GM21528 (cell line): ENCODE results near the gene SLC12A5.
"Not testable (repeated sequence)": the region's sequence is repeated elsewhere in the genome, so short reads cannot be mapped to it uniquely, and the experiment has no call there.

ENCODE experiments used
- ATAC-seq: cut with Tn5 transposase; IDR thresholded peaks from one replicate; pipeline ENCODE4 v1.9.1; 2021; ENCODE audit warnings: mild to moderate bottlenecking, moderate library complexity; ENCODE audit not compliant: unreplicated experiment, low FRiP score

SLC12A5 gene

GRCh38 chr20:46073443-46073842 is 44.4 kb downstream of the SLC12A5 start:
- ATAC-seq = no peak

- no peak for ATAC-seq
These were observed 45.0 kb downstream of the SLC12A5 start for GRCh38 chr20:46074006-46074405.

- ATAC-seq = no peak
These were observed 47.8 kb downstream of the SLC12A5 start for GRCh38 chr20:46076806-46077205.

- ATAC-seq = no peak
These were observed 48.8 kb downstream of the SLC12A5 start for GRCh38 chr20:46077642-46078305.

DNA sequence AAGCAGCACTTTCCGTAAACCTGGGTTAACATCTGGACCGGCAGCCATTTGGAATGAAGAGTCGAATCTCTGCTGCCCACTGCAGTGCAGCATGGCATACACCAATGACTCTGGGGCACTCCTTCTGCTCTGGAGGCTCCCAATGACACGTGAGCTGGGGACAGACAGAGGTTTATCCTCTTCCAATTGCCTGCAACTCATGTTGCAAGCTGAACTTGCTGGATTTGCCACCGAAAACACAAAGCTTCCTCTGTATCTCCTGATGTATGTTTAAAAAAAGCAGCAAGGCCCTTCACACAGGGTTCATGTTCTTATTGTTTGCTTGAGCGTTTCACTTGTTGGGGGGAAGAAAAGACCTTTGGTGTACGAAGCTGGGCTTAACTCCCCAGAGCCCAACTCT is 49.9 kb downstream of the SLC12A5 start:
- ATAC-seq = no peak

- no peak for ATAC-seq
These were observed 52.1 kb downstream of the SLC12A5 start for GRCh38 chr20:46081074-46081473.

DNA sequence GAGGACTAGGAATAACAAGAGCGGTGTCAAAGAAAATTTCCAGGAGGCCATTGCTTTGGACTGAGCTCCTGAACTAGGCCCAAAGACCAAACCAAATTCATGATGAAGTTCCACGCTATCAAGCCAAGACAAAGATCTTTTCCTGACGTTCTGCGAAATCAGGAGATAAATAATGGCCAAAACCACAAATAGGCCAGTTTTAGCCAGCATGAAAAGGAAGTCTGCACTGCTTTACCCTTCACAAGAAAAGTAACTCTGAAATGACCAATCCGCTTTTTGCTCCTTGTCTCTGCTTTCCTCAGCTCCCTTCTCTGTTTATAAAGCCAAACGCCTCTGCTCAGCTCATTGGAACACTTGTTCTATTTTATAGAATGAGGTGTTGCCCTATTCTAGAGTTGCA is 54.1 kb downstream of the SLC12A5 start:
- no peak for ATAC-seq

DNA sequence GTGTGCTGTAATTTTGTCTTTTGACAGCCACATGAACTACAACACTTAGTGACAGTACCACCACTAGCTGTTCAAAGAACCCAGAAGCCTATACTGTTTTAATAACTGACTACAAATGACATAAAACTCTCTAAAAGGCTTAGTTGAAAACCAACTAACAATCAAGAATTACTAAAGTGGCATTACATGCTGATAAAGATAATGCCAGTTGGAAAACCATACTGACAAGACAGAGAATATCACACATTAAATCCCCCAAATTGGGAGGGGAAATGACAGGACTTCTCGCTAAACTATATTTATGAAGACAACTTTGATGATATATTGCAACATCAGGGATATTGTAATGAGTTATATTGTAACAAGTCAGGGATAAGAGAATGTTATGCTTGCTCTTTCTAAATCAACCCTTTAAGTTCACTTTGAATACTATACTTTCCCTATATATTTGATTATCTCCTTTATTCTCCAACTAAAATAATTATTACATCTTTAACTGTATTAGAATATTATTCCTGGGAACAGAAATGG is 54.6 kb downstream of the SLC12A5 start:
- no peak for ATAC-seq

DNA sequence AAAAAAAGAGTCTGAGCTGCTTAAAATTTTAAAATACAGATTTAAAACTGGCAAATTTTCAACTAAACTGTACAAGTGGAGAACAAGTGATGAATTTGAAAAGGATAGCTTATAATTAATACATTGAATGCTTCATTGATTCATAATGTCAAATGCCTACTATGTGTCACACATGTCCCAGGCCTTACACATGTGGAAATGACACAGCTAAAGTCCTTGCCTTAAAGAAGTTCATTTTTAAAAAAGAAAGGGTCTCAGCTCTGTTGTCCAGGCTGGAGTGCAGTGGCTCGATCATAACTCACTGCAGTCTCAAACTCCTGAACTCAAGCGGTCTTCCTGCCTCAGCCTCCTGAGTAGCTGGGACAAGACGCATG is 55.8 kb downstream of the SLC12A5 start:
- ATAC-seq = no peak

- ATAC-seq = no peak
These were observed 56.3 kb downstream of the SLC12A5 start for GRCh38 chr20:46085179-46085851.

- no peak for ATAC-seq
These were observed 58.1 kb downstream of the SLC12A5 start for GRCh38 chr20:46087161-46087560.

DNA sequence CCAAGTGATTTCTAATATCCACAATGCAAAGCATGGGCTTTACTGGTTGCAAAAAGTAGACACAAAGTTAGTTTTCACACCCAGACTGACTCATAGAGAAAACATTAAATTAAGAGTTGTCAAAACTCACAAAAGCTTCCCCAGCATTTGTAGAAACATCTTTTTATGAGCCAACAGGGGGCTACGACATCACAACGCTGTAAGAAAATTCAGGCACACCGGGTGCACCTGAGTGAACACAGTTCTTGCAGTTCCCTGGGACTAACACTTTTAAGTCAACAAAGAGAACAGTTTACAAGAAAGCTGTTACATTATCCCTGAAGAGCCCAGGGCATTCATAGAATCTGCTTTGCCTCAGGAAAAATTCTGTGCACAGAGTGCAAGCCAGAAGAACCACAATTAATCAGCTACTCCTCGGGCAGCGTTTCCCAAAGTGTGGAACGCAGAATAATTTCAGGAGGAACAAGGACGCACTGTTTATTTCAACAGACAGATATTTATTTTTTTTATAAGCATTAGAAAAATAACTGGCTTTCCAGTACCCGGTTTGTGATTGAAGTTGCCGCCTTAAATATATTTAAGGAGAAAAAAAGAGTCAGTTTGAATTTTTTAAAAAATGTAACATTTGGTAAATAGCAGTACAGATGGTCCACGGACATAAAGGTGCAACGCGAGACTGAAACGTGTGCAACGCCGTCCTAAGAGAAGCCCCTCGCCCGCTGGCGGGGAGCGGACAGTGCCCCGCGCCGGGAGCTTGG is 59.6 kb downstream of the SLC12A5 start:
- no peak for ATAC-seq

- ATAC-seq = peak; percentile 42
These were observed 60.1 kb downstream of the SLC12A5 start for GRCh38 chr20:46089167-46089416.

GRCh38 chr20:46089417-46090388 is 60.7 kb downstream of the SLC12A5 start, which contains the start of gene NCOA5:
NCOA5 (minus strand) TSS chr20:46089962; CDS start chr20:46079424, 10,538 bp downstream.
- ATAC-seq = peak; percentile 85

- ATAC-seq = not testable (repeated sequence)
These were observed 62.9 kb downstream of the SLC12A5 start for GRCh38 chr20:46091622-46092535.

DNA sequence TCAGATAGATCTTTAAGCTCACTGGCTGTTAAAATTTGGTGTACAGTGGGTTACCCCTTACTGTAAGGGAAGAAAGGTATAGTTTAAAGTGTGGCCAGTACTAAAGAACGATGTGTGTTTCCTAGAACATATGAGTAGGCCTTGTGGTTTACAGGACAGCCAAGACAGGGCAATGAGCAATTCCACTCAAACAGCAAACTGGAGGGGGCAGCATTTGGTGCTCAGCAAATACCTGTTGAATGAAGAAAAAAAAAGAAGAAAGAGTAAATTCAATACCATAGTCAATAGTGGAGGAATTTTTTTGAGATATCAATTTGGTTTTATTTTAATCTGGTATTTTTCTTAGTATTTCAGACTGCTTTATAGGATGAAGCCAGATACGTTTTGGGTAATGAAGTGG is 64.5 kb downstream of the SLC12A5 start:
- no peak for ATAC-seq

- no peak for ATAC-seq
These were observed 70.7 kb downstream of the SLC12A5 start for GRCh38 chr20:46099491-46100287.

- ATAC-seq = not testable (repeated sequence)
These were observed 71.4 kb downstream of the SLC12A5 start for GRCh38 chr20:46100444-46100843.

DNA sequence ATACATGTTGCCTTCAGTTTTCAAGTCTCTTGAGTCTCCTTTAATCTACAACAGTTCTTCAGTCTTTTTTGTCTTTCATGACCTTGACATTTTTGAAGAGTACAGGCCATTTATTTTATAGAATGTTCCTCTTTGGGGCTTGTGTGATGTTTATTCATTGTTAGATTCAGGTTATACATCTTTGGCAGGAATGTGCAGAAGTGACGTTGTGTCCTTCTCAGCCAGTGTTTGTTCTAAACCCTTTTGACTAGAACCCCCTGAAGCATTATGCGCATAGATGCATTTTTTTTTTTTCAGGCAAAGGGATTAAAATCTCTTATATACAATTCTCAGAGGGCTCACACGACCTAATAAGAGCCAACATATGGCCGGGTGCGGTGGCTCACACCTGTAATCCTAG is 72.0 kb downstream of the SLC12A5 start:
- no peak for ATAC-seq
